Activated naive CD8-positive, alpha-beta T cell treated with anti-CD3 and anti-CD28 coated beads, Interleukin-2, amount 10 ng/mL, durations not matched to agents 7 days and 5 days (primary cell): Measurements from ENCODE around the gene WSB1. TPM values are rescaled to one million over a fixed set of nuclear protein-coding genes. Genes with fewer than 3 reads are reported as not detected.

ENCODE experiments used
- ATAC-seq: fragments of 150-1000 bp; cut with Tn5 transposase; one replicate; pipeline ENCODE4 v1.10.0; 2021; ENCODE audit warnings: low read depth, moderate library complexity
- POLR2A ChIA-PET: fragments of 350-600 bp; sonication (Branson Sonifier 250); formaldehyde crosslinking; loops from one replicate; lab custom pipeline; 2021; ENCODE audit warnings: antibody characterized with exemption; lab: Charles Lee
- DNase-seq: peaks from one replicate; pipeline ENCODE4 v3.0.0; 2021
- H3K27ac Mint-ChIP-seq: one replicate; pipeline ENCODE4 v1.8.0; 2022; ENCODE audit warnings: mild to moderate bottlenecking, mixed read lengths
- H3K27me3 Mint-ChIP-seq: one replicate; pipeline ENCODE4 v1.8.0; 2022; ENCODE audit warnings: mild to moderate bottlenecking, moderate library complexity, mixed read lengths
- H3K36me3 Mint-ChIP-seq: one replicate; pipeline ENCODE4 v1.8.0; 2021; ENCODE audit warnings: mild to moderate bottlenecking, mixed read lengths
- H3K4me1 Mint-ChIP-seq: one replicate; pipeline ENCODE4 v1.8.0; 2021; ENCODE audit warnings: mixed read lengths
- H3K4me3 Mint-ChIP-seq: one replicate; pipeline ENCODE4 v1.8.0; 2022; ENCODE audit warnings: mild to moderate bottlenecking, moderate library complexity, mixed read lengths
- H3K9me3 Mint-ChIP-seq: one replicate; pipeline ENCODE4 v1.8.0; 2021; ENCODE audit warnings: mixed read lengths
- total RNA-seq, 2 experiments: library from RNA; stranded (reverse); gene quantifications; one replicate each; pipeline ENCODE4 v1.2.3, GENCODE V29; 2021

Gene WSB1
- total RNA-seq, 2 experiments from 2014 or later, result 171 to 175 TPM

DNA sequence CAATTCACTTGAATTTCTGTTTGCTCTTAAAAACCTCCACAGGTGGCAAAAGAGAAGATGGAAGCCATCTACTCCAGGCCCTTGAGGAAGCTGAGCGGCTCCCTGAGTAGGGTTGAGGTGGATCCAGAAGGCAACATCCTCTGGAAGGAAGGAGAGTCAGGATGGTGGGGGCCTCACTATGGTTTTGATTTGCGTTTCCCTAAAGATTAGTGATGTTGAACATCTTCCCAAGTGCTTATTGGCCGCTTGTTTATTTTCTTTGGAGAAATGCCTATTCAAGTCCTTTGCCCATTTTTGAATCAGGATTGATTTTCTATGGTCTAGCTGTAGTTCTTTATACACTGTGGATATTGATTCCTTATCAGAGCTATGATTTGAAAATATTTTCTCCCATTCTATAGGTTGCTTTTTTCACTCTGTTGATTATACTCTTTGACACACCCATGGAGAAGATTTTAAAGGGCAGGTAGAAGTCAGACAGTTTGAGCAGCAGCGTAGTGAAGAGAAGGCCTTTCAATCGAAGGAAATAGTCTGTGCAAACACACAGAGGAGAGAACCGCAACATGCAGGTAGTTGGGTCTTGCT lies 58.6 kb downstream of the WSB1 start:
- Mint-ChIP-seq H3K4me3 (peak overlapping the region; percentile 84), H3K27ac (peak overlapping the region; percentile 70), H3K9me3 (no peaks in the 10 kb centered on the region), H3K4me1 (peaks cover 22% of the 10 kb centered on the region), H3K36me3 (no peaks in the 10 kb centered on the region), H3K27me3 (no peaks in the 10 kb centered on the region)
- DNase-seq (no peak), ATAC-seq (no peak)
- POLR2A ChIA-PET, result interaction anchor here (0.9 kb wide), 1 partner anchor 19 kb away, joined by 3 read pairs; no protein-coding TSS in a partner anchor

- no peak for DNase-seq
- POLR2A ChIA-PET, result no interaction called here
- Mint-ChIP-seq H3K36me3 (no peaks in the 10 kb centered on the region), H3K27ac (peak overlapping the region; percentile 70), H3K4me1 (peaks cover 22% of the 10 kb centered on the region), H3K9me3 (no peaks in the 10 kb centered on the region), H3K27me3 (no peaks in the 10 kb centered on the region), H3K4me3 (peak overlapping the region; percentile 84)
- no peak for ATAC-seq
Observed at GRCh38 chr17:27353033-27353460, 59.1 kb downstream of the WSB1 start.

- H3K4me3 Mint-ChIP-seq, result peak overlapping the region; percentile 84
- H3K27ac Mint-ChIP-seq, result peak overlapping the region; percentile 83
- H3K36me3 Mint-ChIP-seq, result no peaks in the 10 kb centered on the region
- peak; percentile 90 for ATAC-seq
- H3K4me1 Mint-ChIP-seq, result peaks cover 18% of the 10 kb centered on the region
- DNase-seq, result peak; percentile 96
- H3K9me3 Mint-ChIP-seq, result no peaks in the 10 kb centered on the region
- POLR2A ChIA-PET, result interaction anchor here (1.5 kb wide), 1 partner anchor 246 kb away, joined by 4 read pairs; no protein-coding TSS in a partner anchor
- no peaks in the 10 kb centered on the region for H3K27me3 Mint-ChIP-seq
Observed at GRCh38 chr17:27353461-27354050, 59.6 kb downstream of the WSB1 start.

GRCh38 chr17:27354051-27354490 lies 60.2 kb downstream of the WSB1 start:
- H3K36me3 Mint-ChIP-seq, result no peaks in the 10 kb centered on the region
- POLR2A ChIA-PET, result interaction anchor here (1.5 kb wide), 1 partner anchor 246 kb away, joined by 4 read pairs; no protein-coding TSS in a partner anchor
- H3K4me3 Mint-ChIP-seq, result peak overlapping the region; percentile 84
- peaks cover 17% of the 10 kb centered on the region for H3K4me1 Mint-ChIP-seq
- ATAC-seq, result no peak
- peak overlapping the region; percentile 61 for H3K27ac Mint-ChIP-seq
- H3K9me3 Mint-ChIP-seq, result no peaks in the 10 kb centered on the region
- no peak for DNase-seq
- H3K27me3 Mint-ChIP-seq, result no peaks in the 10 kb centered on the region

DNA sequence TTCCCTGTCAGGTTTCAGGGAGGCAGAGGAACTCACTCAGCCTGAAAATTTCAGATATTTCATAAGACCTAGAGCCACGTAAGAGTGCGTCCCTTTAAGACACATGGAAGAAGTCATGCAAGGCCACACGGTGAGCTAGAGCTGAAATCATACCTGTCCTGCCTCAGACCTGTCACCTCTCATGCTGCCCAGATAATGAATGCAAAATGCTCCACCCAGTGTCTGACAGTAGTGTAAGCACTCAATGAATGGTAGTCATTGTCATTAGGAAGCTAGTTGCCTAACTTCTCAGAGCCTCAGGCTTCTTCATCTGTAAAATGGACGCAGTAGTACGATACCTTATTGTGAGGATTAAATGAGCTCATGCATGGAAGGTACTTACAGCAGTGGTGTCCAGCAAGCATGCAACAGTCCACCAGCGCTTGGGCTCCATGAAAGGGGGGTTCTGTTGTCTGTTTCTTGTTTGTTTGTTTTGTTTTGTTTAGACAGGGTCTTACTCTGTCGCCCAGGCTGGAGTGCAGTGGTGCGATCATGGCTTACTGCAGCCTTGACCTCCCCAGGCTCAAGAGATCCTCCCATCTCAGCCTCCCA lies 60.7 kb downstream of the WSB1 start:
- POLR2A ChIA-PET, result interaction anchor here (1.5 kb wide), 1 partner anchor 245 kb away, joined by 4 read pairs; no protein-coding TSS in a partner anchor
- ATAC-seq, result no peak

DNA sequence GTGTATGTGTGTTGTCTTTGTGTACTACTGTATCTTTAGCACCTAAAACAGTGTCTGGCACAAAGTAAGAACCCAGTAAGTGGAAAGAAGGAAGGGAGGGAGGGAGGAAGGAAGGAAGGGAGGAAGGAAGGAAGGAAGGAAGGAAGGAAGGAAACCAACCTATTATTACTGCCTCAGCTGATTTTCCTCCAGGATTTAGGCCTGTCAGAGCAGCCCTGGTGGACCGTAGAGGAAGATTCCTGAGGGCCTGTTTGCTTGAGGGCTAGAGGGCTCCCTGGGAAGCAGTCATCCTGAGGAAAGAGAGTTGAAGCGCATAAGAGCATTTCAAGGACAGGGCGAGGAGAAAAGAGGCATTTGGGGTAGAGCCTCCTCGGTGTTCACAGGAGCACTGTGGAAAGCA lies 61.5 kb downstream of the WSB1 start:
- H3K4me1 Mint-ChIP-seq, result peaks cover 17% of the 10 kb centered on the region
- no peak for DNase-seq
- H3K4me3 Mint-ChIP-seq, result no peak overlapping the region
- H3K9me3 Mint-ChIP-seq, result no peaks in the 10 kb centered on the region
- POLR2A ChIA-PET, result no interaction called here
- H3K36me3 Mint-ChIP-seq, result no peaks in the 10 kb centered on the region
- no peak overlapping the region for H3K27ac Mint-ChIP-seq
- ATAC-seq, result no peak
- no peaks in the 10 kb centered on the region for H3K27me3 Mint-ChIP-seq

More for the DNA sequence above, 60.7 kb downstream of the WSB1 start:
- Mint-ChIP-seq H3K27me3 (no peaks in the 10 kb centered on the region), H3K4me3 (peak overlapping the region; percentile 84), H3K4me1 (peaks cover 17% of the 10 kb centered on the region), H3K9me3 (no peaks in the 10 kb centered on the region), H3K27ac (peak overlapping the region; percentile 61), H3K36me3 (no peaks in the 10 kb centered on the region)
- no peak for DNase-seq

DNA sequence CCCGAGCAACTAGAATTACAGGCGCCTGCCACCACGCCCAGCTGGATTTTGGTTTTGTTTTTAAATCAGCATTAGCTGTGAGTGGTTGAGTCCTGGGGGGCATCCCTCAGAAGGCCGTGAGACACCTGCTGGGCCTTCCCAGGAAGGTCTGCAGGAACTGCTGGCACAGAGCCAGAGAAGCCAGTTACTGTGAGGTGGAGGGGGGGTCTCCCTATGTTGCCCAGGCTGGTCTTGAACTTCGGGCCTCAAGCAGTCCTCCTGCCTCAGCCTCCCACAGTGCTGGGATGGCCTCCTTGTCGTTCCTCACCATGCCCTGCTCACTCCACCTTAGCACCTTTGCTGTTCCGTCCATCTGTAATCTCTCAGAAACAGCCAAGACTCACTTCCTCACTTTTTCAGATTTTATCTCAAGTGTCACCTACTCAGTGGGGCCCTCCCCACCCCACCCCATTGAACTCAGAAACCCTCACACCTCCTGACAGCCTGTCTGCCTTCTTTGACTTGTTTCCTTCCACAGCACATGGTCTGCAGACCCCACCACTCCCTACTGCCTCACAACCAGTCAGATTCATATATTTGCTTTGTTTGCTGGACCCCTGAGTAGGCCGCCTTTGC lies 62.3 kb downstream of the WSB1 start:
- H3K4me3 Mint-ChIP-seq, result no peak overlapping the region
- no peaks in the 10 kb centered on the region for H3K36me3 Mint-ChIP-seq
- peaks cover 2% of the 10 kb centered on the region for H3K27me3 Mint-ChIP-seq

GRCh38 chr17:27357236-27357635 lies 63.3 kb downstream of the WSB1 start:
- DNase-seq (no peak), ATAC-seq (no peak)
- Mint-ChIP-seq H3K36me3 (no peaks in the 10 kb centered on the region), H3K9me3 (no peaks in the 10 kb centered on the region), H3K4me1 (peaks cover 17% of the 10 kb centered on the region), H3K27ac (no peak overlapping the region), H3K4me3 (no peak overlapping the region), H3K27me3 (peaks cover 2% of the 10 kb centered on the region)
- POLR2A ChIA-PET, result no interaction called here

More for the DNA sequence above, 62.3 kb downstream of the WSB1 start:
- ATAC-seq, result no peak
- no peaks in the 10 kb centered on the region for H3K9me3 Mint-ChIP-seq
- H3K4me1 Mint-ChIP-seq, result peaks cover 17% of the 10 kb centered on the region
- no peak for DNase-seq
- POLR2A ChIA-PET, result no interaction called here
- H3K27ac Mint-ChIP-seq, result no peak overlapping the region

GRCh38 chr17:27360507-27360906 lies 66.6 kb downstream of the WSB1 start:
- H3K27ac Mint-ChIP-seq, result no peak overlapping the region
- POLR2A ChIA-PET, result no interaction called here
- no peak for DNase-seq
- H3K4me3 Mint-ChIP-seq, result no peak overlapping the region
- no peaks in the 10 kb centered on the region for H3K36me3 Mint-ChIP-seq
- H3K27me3 Mint-ChIP-seq, result peaks cover 5% of the 10 kb centered on the region
- peaks cover 4% of the 10 kb centered on the region for H3K4me1 Mint-ChIP-seq
- no peak for ATAC-seq
- no peaks in the 10 kb centered on the region for H3K9me3 Mint-ChIP-seq

GRCh38 chr17:27361695-27362094 lies 67.8 kb downstream of the WSB1 start:
- H3K27ac Mint-ChIP-seq, result no peak overlapping the region
- no peaks in the 10 kb centered on the region for H3K4me1 Mint-ChIP-seq
- POLR2A ChIA-PET, result no interaction called here
- DNase-seq (no peak), ATAC-seq (no peak)
- H3K4me3 Mint-ChIP-seq, result no peak overlapping the region
- H3K36me3 Mint-ChIP-seq, result no peaks in the 10 kb centered on the region
- H3K27me3 Mint-ChIP-seq, result peaks cover 5% of the 10 kb centered on the region
- no peaks in the 10 kb centered on the region for H3K9me3 Mint-ChIP-seq

- no peak for DNase-seq
- H3K9me3 Mint-ChIP-seq, result no peaks in the 10 kb centered on the region
- H3K27ac Mint-ChIP-seq, result no peak overlapping the region
Observed at GRCh38 chr17:27362503-27362902, 68.6 kb downstream of the WSB1 start.

DNA sequence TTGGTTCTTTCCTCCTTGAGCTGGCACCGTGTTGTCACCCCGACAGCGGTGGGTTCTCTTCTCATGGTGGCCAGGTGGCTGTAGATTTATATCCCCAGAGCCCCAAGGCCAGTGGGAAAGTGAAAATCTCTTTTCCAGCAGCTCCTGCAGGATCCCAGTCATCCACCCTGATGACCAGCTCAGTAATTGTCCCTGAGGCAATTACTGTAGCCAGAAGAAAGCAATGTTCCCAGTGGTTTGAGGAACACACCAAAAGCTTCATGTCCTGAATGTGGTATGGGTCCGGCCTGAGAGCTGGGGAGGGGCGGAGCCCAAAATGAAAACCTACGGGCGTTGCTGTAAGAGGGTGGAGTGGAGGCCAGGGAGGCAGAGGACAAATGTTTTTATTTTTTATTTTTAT lies 69.0 kb downstream of the WSB1 start:
- POLR2A ChIA-PET, result no interaction called here
- no peak overlapping the region for H3K4me3 Mint-ChIP-seq
- no peak overlapping the region for H3K27ac Mint-ChIP-seq
- no peaks in the 10 kb centered on the region for H3K4me1 Mint-ChIP-seq
- DNase-seq (no peak), ATAC-seq (no peak)
- H3K36me3 Mint-ChIP-seq, result no peaks in the 10 kb centered on the region
- H3K9me3 Mint-ChIP-seq, result no peaks in the 10 kb centered on the region
- peaks cover 5% of the 10 kb centered on the region for H3K27me3 Mint-ChIP-seq

More at GRCh38 chr17:27362503-27362902, 68.6 kb downstream of the WSB1 start:
- no peak for ATAC-seq
- peaks cover 5% of the 10 kb centered on the region for H3K27me3 Mint-ChIP-seq
- H3K4me1 Mint-ChIP-seq, result no peaks in the 10 kb centered on the region
- H3K36me3 Mint-ChIP-seq, result no peaks in the 10 kb centered on the region
- POLR2A ChIA-PET, result no interaction called here
- no peak overlapping the region for H3K4me3 Mint-ChIP-seq

GRCh38 chr17:27363326-27363725 lies 69.4 kb downstream of the WSB1 start:
- no peaks in the 10 kb centered on the region for H3K4me1 Mint-ChIP-seq
- no peak for DNase-seq
- ATAC-seq, result no peak
- no peak overlapping the region for H3K4me3 Mint-ChIP-seq
- no peaks in the 10 kb centered on the region for H3K9me3 Mint-ChIP-seq
- H3K27me3 Mint-ChIP-seq, result peaks cover 5% of the 10 kb centered on the region
- no peaks in the 10 kb centered on the region for H3K36me3 Mint-ChIP-seq
- POLR2A ChIA-PET, result no interaction called here
- no peak overlapping the region for H3K27ac Mint-ChIP-seq
